ENCODE results near the gene CACFD1.

- TF ChIP-seq CTCF (IDR thresholded peaks at IDR 0.05; ENCODE audit: low read depth, low read length) (no peak), POLR2A (IDR thresholded peaks at IDR 0.05; ENCODE audit: extremely low read depth, insufficient read length) (no peak), MYC (IDR thresholded peaks at IDR 0.05; ENCODE audit: low read depth, low read length) (no peak)
- TF ChIP-seq, protein P1, sequence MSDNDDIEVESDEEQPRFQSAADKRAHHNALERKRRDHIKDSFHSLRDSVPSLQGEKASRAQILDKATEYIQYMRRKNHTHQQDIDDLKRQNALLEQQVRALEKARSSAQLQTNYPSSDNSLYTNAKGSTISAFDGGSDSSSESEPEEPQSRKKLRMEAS (IDR thresholded peaks at IDR 0.05; ENCODE audit: low read depth, low read length) = no peak
These were observed 30.5 kb downstream of the CACFD1 start for GRCh38 chr9:133490201-133490681.
